OCI-LY3 (cell line): ENCODE measurements around the gene TREX2.

Experiments used
- CTCF ChIP-seq: fragments of 200-600, 300-600 bp; sonication (generic); IDR thresholded peaks from 2 replicates; pipeline ENCODE4 v1.5.1; 2014; ENCODE audit warnings: antibody characterized with exemption, low read length, low read depth
- EZH2phosphoT487 ChIP-seq: fragments of 200-600 bp; shearing (Covaris generic); IDR thresholded peaks from 2 replicates; pipeline ENCODE4 v1.6.1; 2018; ENCODE audit warnings: antibody characterized with exemption, mixed run types, low read depth

GRCh38 chrX:153478746-153479145 lies 32.9 kb upstream of the TREX2 start:
- TF ChIP-seq CTCF, result no peak
- no peak for TF ChIP-seq EZH2phosphoT487
